HFF-Myc (cell line): ENCODE data around the gene ALDH4A1.

Experiments
- DNase-seq: peaks from one replicate; pipeline ENCODE4 v3.0.0-alpha.2; 2011; ENCODE audit warnings: low read depth; ENCODE audit errors: extremely low read depth
- H3K4me3 ChIP-seq: replicated peaks from 2 replicates; pipeline ENCODE4 v1.5.1; 2011; ENCODE audit warnings: low read depth, mild to moderate bottlenecking, control low read depth, low read length
- CTCF ChIP-seq: IDR thresholded peaks from 2 replicates; pipeline ENCODE4 v1.5.1; 2012; ENCODE audit warnings: mild to moderate bottlenecking, low read depth, low read length, control low read depth; ENCODE audit errors: missing control alignments

ALDH4A1 gene

GRCh38 chr1:18885311-18886002 lies 16.9 kb downstream of the ALDH4A1 start:
- no peak for TF ChIP-seq CTCF
- DNase-seq, result no peak
- no peak overlapping the region for H3K4me3 ChIP-seq

GRCh38 chr1:18884727-18885126 lies 17.6 kb downstream of the ALDH4A1 start:
- H3K4me3 ChIP-seq, result no peak overlapping the region
- DNase-seq, result no peak
- TF ChIP-seq CTCF, result no peak

DNA sequence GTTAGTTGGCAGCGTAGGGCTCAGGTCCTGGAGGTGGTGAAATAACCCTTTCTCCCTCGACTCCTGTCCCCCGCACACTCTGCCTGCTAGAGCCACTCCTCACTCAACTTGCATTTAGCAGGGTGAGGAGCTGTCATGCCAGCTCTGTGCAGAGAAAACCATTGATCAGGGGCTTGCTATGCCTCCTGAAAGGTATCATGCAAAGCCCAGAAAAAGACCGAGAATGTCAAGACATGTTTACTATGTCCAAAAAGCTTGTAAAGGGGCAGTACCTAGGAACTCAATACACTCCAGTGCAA lies 18.0 kb downstream of the ALDH4A1 start:
- TF ChIP-seq CTCF, result no peak
- H3K4me3 ChIP-seq, result no peak overlapping the region

DNA sequence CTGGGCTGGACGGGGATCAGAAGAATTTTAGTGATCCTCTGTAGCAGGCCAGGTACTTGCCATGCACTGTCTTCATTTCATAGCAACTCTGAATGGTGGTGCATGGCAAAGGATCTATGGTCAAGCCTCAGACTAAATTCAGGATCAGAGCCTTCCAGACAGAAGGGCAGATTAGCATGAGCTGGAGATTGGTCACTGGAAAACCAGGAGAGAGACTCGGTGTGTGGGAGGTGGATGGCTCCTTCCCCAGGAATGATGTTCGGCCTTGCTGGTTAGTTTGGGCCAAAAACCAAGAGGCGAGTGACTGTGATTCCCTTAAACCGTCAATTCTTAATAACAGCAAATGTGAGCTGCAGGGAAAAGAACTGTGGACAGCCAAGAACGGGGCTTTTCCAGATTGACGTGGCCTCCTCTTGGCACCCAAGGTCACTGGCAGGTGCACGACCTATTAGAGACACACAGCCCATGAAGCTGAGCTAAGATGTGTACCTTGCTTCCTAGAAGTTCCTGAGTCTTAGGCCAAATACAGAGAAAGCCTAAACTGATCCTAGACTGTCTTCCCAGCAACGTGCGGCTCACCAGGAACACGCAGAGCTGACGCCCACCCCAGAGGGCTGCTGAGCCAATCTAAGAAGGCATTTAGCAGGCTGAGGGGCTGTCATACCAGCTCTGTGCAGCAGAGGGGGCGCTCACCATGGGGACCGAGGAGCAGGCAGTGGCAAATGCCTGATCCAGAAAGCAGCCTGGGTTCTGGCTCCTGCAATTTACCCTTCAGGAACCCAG lies 18.5 kb downstream of the ALDH4A1 start:
- TF ChIP-seq CTCF, result peak; percentile 92
- H3K4me3 ChIP-seq, result no peak overlapping the region
- peak; percentile 35 for DNase-seq

More for the DNA sequence above, 18.0 kb downstream of the ALDH4A1 start:
- DNase-seq, result no peak

- no peak for TF ChIP-seq CTCF
- no peak overlapping the region for H3K4me3 ChIP-seq
- DNase-seq, result no peak
Observed at GRCh38 chr1:18883079-18883478, 19.3 kb downstream of the ALDH4A1 start.

GRCh38 chr1:18882486-18882885 lies 19.9 kb downstream of the ALDH4A1 start:
- DNase-seq, result no peak
- H3K4me3 ChIP-seq, result no peak overlapping the region
- no peak for TF ChIP-seq CTCF
